NCI-H187 (cell line): ENCODE results near the gene ANKMY1.

Experiments
- DNase-seq, 2 experiments: peaks; one replicate each; lab custom pipeline; 2025; lab: John Stamatoyannopoulos, UW

ANKMY1 gene

GRCh38 chr2:240448387-240449274, 109.2 kb downstream of the ANKMY1 start:
- no peak for DNase-seq

- DNase-seq, result no peak
Measured at GRCh38 chr2:240447934-240448333, 109.9 kb downstream of the ANKMY1 start.

DNA sequence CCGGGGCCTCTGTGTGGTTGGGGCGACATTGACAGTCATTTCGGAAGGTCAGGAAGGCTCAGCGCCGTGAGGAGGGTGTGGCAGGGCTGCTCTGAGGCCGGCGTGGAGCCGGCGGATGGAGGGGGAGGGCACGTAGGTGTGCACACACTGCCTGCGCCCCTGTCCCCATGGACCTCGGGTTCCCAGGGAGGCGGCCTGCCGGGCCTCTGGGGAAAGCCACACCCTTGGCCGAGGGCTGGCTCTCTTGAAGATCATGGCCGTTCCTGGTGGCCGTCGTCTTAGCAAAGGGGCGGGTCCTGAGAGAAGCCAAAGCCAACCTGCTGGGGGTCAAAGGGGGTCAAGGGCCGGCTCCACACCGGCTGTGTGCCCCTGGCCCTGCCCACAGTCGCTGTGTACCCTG, 110.5 kb downstream of the ANKMY1 start:
- DNase-seq, result no peak

DNA sequence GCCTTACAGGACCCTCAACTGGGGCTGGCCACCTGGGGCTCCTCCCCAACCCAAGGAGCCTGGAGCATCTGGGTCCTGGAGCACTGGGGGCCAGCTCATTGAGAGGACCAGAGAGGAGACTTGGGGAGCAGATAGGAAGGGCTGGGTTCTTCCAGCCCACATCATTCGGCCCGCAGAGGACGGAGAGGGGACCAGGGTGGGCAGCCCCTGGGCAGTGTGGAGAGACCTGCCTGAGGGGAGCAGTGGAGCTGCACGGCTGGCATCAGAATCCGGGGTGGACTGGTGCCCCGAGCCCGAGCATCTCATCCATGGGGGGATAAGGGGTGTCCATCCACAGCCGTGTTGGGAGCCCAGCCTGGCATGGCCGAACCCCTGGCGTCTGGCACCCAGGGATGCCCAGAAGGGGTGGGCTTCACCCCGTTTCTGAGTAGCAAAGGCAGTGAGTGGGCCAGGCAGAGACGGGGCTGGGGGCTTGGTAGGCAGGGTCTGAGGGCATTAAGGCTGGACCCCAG, 111.1 kb downstream of the ANKMY1 start:
- DNase-seq, result no peak

DNA sequence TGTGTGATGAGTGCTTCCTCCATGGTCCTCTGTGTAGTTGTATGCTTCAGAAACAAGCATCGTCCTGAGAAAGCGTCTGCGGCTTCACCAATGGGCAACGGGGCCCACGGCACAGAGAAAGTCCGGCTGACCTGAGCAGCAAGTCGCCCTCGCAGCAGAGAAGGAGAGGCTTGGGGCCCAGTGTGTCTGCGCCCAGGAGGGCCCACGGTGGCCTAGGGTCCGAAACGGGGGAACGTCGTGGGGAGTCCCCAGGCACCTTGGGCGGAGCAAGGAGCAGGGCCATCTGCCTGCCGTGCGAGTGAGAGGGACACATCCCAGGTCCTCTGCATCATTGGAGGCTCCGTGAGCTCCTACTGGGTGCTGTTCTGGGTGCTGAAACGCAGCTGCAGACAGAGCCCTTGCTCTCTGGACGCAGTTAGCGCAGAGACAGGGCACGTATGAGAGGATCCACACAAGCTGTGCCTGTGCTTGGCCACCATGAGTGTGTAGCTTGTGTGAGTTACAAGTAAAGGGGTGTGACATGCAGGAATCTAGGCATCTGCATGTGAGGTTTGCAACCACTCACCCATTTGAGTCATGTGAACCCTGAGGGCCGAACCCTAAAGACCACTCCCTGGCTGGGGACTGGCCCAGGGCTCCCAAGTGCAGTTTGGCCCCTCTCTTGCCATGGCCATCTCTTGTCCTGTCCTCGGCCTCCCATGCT, 111.7 kb downstream of the ANKMY1 start:
- no peak for DNase-seq

- no peak for DNase-seq
Measured at GRCh38 chr2:240444464-240444863, 113.3 kb downstream of the ANKMY1 start.

GRCh38 chr2:240443891-240444301, 113.9 kb downstream of the ANKMY1 start:
- no peak for DNase-seq

GRCh38 chr2:240442891-240443715, 114.7 kb downstream of the ANKMY1 start:
- DNase-seq, result no peak

DNA sequence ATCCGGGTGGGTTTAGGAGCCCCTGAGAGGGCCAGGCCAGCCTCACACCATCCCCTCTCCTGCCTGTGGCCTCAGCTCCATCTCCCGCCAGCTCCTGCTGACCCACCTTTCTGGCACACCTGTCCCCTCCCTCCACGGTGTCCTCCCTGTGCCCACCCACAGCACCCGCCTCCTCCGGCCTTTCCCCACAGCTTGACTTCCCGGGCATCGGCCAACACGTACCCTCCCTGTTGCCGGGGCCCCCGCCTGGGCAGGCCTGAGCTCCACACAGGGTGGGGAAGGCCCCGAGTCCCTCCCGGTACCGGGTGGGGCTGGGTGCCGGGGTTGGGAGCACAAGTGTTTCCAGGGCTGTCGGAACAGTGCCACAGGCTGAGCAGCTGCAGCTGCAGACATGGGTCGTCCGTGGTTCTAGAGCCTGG, 115.8 kb downstream of the ANKMY1 start:
- no peak for DNase-seq

GRCh38 chr2:240441326-240441992, 116.3 kb downstream of the ANKMY1 start:
- DNase-seq, result no peak

DNA sequence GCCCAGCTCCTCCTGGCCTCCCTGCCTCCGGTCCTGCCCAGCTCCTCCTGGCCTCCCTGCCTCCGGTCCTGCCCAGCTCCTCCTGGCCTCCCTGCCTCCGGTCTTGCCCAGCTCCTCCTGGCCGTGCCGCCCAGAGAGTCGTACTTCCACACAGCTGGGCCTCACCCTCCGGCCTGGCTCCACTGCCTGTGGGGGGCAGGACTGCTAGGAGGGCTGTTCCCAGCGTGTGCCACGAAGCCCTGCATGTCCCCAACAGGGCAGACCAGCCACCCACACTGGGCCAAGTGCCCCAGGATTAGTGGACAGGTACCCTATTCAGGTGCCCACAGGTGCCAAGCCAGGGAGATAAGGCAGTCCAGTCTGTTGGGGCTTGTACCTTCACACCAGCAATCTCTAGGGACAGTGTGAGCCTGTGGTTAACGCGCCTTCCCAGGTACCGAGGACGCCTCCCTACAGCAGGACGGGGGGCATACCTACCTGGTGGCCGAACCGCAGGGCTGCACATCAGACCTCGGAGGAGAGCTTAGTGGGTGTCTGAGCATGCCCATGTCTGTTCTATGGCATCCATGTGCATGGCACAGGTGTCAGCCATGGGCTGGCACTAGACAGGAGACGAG, 117.0 kb downstream of the ANKMY1 start:
- DNase-seq, result no peak

- no peak for DNase-seq
Measured at GRCh38 chr2:240440251-240440650, 117.5 kb downstream of the ANKMY1 start.

GRCh38 chr2:240439698-240440151, 118.1 kb downstream of the ANKMY1 start:
- no peak for DNase-seq

- DNase-seq, result no peak
Measured at GRCh38 chr2:240438810-240439697, 118.7 kb downstream of the ANKMY1 start.

GRCh38 chr2:240437861-240438809, 119.7 kb downstream of the ANKMY1 start:
- peak; percentile 8 to 9 for DNase-seq

GRCh38 chr2:240437551-240437860, 120.3 kb downstream of the ANKMY1 start:
- DNase-seq, result no peak

- DNase-seq, result no peak
Measured at GRCh38 chr2:240436683-240437550, 120.9 kb downstream of the ANKMY1 start.
